Endometrial microvascular endothelial cells (primary cell): ENCODE measurements around the gene MFN2. TPM values are rescaled to one million over a fixed set of nuclear protein-coding genes. Genes with fewer than 3 reads are reported as not detected.
"Not testable (repeated sequence)": the region's sequence is repeated elsewhere in the genome, so short reads cannot be mapped to it uniquely, and the experiment has no call there.

Source experiments
- in situ Hi-C: cut with HindIII; loops from 2 replicates; pipeline ENCODE4 v1.10.0; 2017; ENCODE audit warnings: low sequenced_read_pairs, low pct_unique_long_range_greater_than_20kb; ENCODE audit errors: inconsistent ontology term
- total RNA-seq: library from RNA; depleted of rRNA; stranded (reverse); fragments of >200 nt; gene quantifications from one replicate; pipeline ENCODE4 v1.2.3, GENCODE V29; 2015; ENCODE audit errors: inconsistent ontology term

MFN2 gene
- total RNA-seq, 1 donor from 2014 or later, result 142 TPM

DNA sequence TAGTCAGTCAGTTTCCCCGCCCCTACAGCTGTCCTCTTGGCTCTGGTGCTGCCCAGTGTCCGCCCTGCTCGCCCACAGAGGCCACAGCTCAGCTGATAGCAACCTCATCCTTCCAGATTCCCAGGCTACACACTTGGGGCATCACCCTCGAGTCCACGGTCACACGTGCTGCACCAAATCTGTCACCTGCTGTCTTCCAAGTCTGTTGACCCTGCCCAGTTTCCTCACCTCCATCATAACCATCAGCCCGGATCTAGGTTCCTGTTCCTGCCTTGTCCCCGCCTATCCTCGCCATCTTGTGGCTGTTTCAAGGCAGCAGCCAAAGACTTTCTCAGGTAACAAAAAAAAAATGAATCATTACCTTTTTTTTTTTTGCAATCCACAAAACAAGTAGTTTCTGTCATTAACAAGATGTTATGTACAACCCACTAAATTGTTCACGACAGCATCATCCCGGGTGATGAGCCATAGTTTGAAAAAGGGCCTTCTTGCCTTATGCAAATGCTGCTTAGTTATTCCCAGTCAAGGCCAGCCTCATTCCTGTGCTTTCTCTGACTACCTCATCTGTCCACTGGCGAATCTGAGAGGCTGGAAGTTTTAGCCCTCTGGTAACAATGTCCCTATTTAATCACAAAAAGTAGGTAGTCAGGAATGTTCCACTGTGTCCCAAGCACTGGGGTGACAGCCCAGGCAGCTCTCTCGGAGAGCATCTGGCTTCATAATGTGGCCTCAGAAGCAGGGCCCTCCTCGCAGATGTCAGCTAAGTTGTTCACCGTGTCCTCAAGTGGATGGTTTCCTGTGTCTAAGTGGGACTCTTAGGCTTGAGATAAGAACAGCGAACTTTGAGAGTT, 34.1 kb downstream of the MFN2 start:
- in situ Hi-C loops, result no loop called here

DNA sequence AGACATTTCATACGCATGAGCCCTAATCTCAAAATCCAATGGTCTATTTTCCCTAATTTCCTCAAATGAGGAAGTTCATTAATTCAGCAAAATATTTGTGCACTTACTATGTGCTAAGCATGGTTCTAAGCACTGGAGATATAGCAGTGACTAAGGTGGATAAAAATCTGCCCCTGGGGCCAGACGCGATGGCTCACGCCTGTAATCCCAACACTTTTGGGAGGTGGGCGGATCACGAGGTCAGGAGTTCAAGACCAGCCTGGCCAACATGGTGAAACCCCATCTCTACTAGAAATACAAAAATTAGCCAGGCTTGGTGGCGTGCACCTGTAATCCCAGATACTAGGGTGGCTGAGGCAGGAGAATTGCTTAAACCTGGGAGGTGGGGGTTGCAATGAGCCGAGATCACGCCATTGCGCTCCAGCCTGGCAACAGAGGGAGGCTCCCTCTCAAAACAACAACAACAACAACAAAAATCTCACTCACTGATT, 34.8 kb downstream of the MFN2 start:
- in situ Hi-C loops, result no loop called here

DNA sequence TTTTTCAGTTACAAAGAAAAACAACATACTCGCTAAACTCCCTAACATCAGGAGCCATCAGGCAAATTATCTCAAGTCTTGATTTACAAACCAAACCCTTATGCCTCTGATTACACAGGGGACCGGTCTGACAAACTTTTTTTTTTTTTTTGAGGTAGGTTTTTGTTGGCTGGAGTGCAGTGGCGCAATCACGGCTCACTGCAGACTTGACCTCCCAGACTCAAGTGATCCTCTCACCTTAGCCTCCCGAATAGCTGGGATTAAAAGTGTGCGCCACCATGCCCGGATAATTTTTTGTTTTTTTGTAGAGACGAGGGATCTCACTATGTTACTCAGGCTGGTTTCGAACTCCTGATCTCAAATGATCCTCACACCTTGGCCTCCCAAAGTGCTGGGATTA, 35.3 kb downstream of the MFN2 start:
- in situ Hi-C loops, result no loop called here

DNA sequence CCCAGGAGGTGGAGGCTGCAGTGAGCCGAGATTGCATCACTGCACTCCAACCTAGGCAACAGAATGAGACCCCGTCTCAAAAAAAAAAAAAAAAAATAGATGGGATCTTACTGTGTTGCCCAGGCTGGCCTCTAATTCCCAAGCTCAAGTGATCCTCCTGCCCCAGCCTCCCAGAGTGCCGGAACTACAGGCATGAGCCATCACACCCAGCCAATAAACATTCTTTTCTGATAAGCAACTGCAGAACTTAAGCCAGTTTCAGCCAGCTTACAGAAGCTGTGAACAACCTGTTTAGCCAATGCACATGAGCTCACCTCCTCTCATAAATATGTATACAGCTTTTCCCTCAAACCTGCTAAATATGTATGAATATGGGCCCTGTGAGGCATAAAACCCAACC, 35.9 kb downstream of the MFN2 start:
- in situ Hi-C loops, result no loop called here

DNA sequence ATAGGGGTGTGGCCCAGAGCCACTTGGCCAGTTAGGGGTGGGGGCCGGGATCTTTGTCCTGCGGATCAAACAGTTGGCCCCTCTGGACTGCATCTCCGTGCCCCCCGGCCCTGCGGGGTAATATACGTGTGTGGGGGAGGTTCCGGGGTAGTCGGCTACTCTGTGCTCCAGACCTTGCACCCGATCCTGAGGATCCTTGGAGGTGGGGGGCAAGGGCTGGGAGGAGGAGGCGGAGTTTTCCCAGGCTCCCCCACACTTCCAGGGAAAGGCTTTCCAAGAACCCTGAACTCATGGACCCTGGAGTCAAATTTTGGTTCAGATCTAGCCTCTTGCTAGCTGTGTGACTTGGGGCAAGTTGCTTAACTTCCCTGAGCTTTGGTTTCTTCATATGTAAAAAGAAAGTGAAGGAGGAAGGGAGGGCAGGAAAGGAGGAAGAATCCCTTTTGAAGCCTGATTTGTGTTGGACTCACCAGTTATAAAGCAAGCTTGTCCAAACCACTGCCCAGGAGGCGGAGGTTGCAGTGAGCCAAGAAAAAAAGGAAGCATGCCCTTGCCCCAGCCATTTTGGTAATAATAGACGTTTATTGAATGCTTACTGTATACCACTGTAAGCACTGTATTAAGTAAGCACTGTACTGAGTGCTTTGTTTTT, 39.7 kb downstream of the MFN2 start:
- in situ Hi-C loops, result no loop called here

DNA sequence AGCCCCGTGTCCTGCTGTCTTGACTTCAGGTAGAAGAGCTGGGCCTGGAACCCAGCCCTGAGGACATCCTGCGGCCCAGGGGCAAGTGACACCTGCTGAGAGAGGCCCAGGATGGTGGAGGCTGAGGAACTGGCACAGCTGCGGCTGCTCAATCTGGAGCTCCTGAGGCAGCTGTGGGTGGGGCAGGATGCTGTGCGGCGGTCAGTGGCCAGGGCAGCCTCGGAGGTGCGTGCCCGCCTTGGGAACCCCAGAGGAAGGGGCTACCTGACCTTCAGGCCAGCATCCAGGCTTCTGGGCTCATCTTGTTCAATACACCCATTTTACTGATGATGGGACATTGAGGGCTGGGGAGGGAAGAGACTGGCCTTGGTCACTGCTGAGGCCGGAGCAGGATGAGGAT, 41.4 kb downstream of the MFN2 start:
- in situ Hi-C loops, result no loop called here

DNA sequence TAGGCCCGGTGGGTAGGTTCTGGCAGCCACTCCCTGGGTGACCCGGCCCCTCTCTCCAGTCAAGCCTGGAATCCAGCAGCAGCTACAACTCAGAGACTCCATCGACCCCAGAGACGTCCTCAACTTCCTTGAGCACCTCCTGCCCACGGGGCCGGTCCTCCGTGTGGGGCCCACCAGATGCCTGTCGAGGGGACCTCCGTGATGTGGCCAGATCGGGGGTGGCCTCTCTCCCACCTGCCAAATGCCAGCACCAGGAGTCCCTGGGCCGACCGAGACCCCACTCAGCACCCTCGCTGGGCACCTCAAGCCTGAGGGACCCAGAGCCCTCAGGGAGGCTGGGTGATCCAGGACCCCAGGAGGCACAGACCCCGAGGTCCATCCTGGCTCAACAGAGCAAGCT, 41.8 kb downstream of the MFN2 start:
- in situ Hi-C loops, result no loop called here

DNA sequence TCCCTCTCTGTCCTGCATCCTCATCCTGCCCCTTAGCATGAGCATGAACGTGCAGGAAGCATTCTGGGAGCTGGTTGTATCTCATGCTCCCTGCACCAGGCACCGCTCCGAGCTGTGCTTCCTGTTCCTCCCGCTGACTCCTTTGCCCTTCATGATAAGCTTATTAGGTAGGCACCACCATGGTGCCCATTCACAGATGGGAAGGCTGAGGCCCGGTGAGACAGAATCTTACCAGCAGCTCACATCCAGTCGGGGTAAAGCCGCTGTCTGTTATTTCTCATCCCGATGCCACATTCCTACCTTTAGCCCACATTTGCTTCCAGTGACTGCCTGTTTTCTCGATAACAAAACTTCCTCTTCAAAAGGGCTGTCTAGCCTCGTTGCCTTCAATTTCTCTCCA, 46.3 kb downstream of the MFN2 start:
- in situ Hi-C loops, result no loop called here

DNA sequence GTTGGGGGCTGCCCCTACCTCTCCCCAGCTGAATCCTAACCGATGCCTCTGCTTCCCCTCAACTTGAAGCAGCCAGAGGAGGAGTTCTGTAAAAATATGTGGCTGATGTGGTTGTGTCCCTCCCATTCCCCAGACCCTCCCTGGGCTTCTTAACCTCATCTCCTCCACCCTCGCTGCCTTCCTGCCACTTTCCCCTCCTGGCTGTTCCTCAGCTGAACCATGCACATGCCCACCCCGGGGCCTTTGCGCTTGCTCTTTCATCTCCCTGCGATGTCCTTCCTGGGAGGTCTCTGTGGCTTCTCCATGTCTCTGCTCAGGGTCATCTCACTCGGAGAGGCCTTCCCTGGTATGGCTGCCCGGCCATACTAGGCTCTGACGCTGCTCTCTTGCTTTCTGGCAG, 48.0 kb downstream of the MFN2 start:
- in situ Hi-C loops, result no loop called here

DNA sequence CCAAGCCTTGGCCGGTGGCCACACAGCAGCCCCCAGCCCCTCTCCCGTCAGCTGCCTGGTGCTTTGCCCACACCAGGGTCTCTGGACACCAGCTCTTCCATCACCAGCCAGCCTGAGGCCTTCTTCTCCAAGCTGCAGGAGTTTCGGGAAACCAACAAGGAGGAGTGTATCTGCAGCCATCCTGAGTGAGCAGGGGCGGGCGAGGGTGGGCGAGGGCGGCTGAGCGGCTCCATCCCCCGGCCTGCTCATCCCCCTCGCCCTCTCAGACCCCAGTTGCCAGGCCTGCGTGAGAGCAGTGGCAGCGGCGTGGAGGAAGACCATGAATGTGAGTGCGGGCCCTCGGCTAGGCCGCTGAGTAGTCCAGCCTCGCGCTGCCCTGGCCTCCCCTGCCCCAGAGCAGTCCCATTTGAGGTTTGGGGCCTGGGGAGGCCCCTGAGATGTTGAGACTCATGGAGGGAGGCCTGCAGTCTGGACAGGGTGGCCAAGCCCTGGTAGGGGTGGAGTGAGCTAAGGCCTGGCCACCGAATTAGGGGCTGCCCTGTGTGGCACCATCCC, 48.8 kb downstream of the MFN2 start:
- in situ Hi-C loops, result no loop called here

DNA sequence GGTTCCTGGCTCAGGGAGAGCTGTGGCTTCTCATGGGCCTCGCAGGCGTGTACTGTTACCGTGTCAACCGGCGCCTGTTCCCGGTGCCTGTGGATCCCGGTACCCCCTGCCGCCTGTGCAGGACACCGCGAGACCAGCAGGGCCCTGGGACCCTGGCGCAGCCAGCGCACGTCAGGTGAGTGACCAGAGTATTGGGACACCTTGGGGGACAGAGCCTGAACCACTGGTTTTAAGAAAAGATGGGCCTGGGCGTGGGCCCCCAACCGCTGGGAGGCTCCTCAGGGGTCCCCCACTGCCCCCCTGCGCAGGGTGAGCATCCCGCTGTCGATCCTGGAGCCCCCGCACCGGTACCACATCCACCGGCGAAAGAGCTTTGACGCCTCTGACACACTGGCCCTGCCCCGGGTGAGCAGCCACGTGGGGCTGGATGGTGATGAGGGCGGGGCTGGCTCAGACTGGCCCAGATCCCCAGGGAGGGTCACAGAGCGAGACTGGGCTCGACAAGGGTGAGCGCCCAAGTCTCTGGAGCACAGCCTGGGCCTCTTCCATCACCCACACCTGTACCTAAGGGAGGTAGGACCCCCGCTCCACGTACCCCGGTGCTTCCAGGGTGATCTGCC, 49.6 kb downstream of the MFN2 start:
- in situ Hi-C loops, result no loop called here

DNA sequence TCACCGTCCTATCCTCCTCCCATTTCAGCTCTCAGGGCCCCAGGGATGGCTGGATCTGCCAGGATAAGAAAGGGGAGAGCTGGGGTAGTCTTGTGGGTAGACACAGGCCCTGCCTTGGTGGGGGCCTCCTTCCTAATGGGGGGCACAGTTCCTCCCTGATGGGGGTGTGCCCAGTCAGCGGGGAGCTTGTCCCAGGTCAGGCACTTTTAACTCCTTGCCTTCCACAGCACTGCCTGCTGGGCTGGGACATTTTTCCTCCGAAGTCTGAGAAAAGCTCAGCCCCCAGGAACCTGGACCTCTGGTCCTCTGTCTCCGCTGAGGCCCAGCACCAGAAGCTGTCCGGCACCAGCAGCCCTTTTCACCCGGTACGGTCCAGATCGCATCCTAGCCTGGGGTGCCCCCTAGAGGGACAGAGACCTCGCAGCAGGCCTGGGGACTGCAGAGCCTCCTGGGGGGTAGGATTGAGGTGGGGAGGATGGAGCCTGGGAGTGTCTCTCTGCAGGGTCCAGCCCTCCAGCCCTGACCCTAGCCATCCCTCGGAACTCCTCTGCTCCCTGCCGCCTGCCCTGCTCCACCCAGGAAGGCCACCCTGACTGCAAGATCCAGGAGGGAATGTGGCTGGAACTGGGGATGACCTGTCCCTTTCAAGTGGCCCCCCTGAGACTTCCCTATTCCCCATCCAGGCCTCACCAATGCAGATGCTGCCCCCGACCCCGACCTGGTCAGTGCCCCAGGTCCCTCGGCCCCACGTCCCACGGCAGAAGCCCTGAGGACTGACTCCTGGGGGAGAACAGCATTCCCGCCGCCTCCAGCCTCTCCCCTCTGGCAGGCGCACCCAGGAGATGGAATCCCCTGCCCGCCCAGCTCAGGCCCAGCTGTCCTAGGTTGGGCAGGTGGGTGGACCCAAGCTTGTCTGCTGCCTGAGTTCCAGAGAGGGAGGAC, 51.1 kb downstream of the MFN2 start:
- in situ Hi-C loops, result no loop called here

DNA sequence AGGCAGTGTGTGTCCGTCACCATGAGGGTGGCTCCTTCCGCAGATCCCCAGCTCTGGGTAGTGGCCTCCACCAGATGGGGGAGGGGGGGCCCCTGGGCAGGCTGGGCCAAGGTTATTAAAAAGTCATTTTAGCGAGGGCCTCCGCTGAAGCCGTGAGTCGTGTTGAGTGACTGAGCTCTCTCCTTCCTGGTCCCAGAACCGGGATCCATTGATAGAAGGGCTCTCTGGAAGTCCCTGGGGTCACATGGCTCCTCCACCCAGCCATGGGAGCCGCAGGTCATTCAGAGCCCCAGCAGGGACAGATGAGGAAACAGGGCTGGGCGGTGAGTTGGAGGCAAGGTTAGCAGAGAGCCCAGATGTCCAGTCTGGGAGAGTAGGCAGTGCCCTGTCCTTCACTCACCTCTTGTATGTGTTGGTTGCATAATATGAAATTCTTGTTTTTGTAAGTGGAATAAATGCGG, 51.9 kb downstream of the MFN2 start:
- in situ Hi-C loops, result no loop called here

DNA sequence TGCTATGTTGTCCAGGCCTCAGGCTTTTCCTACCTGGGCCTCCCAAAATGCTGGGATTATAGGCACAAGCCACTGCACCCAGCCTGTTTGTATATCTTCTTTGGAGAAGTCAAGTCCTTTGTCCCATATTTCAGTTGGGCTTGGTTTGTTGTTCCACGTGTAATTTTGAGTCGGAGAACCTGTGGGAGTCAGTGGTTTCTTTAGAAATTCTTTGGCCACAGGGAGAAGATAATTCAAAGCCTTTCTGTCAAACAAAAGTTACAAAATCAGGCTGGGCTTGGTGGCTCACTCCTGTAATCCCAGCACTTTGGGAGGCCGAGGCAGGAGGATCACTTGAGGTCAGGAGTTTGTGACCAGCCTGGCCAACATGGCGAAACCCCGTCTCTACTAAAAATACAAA, 53.2 kb downstream of the MFN2 start:
- in situ Hi-C loops, result not testable (repeated sequence)

DNA sequence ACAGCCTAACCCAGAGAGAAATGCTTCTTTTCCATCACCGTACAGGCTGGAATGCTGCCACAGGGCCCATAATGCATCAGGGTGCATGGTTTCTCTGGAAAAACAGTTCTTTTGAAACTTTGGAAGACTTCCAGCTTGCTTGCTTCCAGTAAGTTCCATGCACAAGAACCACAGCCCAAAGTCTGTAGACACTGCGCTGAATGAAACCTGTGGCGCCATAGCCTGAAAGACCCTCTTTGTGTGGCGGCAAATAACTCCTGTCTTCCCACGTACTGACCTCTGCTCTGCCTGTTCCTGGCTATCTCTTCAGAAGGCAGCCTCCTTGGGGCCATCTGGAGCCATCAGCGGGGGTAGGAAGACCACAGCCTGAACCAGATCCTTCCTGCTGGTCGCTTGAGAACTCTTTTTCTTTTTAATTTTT, 54.1 kb downstream of the MFN2 start:
- in situ Hi-C loops, result no loop called here

DNA sequence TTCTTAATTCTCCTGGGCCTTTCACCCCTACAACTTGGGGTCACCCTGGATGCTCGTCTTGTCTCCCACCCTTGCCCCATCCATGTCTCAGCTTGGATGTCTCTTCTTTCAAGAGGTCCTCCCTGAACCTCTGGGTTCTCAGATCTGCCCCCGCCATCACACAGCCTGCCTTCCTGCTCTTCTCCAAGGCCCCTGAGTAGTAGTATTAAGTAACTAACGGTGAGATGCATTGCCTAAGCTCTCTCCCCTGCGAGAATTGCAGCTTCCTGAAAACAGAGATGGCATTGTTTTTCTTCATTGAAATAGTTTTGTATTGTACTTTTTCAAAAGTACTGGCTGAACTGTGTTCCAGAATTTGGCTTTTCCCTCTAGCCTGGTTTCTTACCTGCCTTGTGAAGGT, 55.1 kb downstream of the MFN2 start:
- in situ Hi-C loops, result no loop called here

DNA sequence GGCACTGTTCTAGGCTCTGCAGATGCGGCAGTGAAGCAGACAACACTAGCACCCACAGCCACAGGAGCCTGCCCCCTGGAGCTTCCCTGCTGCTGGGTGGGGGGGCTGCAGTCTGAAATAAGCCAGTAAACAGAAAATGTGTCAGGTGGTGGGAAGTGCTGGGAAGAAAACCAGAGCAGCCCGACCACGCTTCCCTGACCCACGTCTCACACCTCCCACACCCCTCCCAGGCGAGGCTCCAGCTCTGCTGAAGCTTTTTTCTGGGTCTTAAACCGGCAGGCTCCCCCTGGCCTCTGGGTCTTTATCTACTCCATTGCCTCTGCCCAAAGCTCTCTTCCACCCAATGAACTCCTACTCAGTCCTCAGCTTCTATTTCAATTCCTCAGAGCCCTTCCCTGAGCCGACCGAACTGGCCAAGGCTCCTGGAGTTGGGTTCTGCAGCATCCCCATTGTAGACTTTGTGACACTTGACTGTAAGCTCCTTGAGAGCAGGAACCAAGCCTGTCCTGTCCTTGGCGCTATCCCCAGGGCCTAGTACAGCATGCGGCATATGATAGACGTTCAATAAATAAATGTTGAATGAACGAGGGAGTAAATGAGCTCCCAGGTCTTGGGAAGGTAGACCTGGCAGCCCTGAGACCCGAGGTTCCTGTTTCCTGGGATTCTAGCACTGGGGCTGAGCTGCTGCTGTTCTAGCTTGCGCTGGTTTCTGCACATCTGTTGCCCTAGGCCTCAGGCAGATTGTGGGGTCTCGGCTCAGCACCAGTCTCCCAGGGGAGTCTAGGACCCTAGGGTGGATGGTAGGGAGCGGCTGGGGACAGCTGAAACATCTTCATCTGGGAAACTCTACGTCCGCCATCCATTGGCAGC, 57.5 kb downstream of the MFN2 start:
- in situ Hi-C loops, result no loop called here
